ENCODE data around the gene BET1L.
"Not testable (repeated sequence)": the region's sequence is repeated elsewhere in the genome, so short reads cannot be mapped to it uniquely, and the experiment has no call there.

Gene BET1L

DNA sequence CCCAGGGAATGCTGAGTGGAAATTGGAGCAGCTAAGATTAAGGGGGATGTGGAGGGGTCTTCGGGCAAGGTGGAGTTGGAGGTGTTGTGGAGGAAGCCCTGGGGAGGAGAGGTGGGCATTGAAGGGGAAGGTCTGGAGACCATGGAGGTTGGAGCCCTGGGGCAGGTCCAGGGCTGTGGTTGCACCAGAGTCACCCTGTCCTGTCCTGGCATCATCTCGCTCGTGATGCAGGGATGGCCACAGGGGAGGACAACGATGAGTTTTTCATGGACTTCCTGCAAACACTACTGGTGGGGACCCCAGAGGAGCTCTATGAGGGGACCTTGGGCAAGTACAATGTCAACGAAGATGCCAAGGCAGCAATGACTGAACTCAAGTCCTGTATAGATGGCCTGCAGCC is 13.7 kb downstream of the BET1L start:
- not testable (repeated sequence) for DNase-seq

- not testable (repeated sequence) for DNase-seq
Measured at GRCh38 chr11:192674-193128, 14.5 kb downstream of the BET1L start, which contains the start of gene SCGB1C1. Gene SCGB1C1 (plus strand): TSS chr11:193078. CDS start chr11:193100, 22 bp downstream.

- not testable (repeated sequence) for DNase-seq
Measured at GRCh38 chr11:191490-192478, 15.4 kb downstream of the BET1L start.

DNA sequence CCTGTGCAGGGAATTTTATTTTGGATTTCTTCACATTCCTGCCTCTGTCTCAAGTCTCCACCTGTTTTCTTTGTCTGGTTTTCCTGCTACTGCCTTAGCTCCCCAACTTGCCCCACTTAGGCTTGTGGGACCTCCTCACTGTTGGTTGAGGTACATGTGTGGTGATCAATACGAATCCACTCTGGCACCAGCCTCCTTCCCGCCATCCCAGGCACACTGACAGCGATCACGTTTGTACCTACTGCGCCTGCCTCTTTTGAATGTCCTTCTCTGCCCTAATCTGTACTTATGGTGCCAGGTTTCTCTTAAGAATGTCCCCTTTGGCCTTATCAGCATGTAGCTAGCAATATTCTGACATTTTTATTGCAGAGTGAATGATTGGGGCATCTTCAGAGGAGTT is 16.7 kb downstream of the BET1L start:
- DNase-seq = not testable (repeated sequence)

- DNase-seq = not testable (repeated sequence)
Measured at GRCh38 chr11:189843-190311, 17.3 kb downstream of the BET1L start.

GRCh38 chr11:189200-189783 is 17.9 kb downstream of the BET1L start:
- not testable (repeated sequence) for DNase-seq

GRCh38 chr11:180242-180641 is 27.0 kb downstream of the BET1L start:
- not testable (repeated sequence) for DNase-seq
